HepG2 (cell line): ENCODE results near the gene KCNQ1OT1. TPM values are rescaled to one million over a fixed set of nuclear protein-coding genes. Genes with fewer than 3 reads are reported as not detected.

Experiments used
- ARNT ChIP-seq: fragments of 450-650 bp; IDR thresholded peaks from 2 replicates; pipeline ENCODE4 v1.6.1; 2017
- ATF7 ChIP-seq, 2 experiments: fragments of 450-650 bp in 1 of 2; sonication (generic) in 1 of 2; formaldehyde crosslinking in 1 of 2; IDR thresholded peaks; 2 replicates each; pipeline versions ENCODE4 v1.4.0 to v1.6.1; 2016 to 2020; ENCODE audit warnings: antibody characterized with exemption in 1 of 2, mild to moderate bottlenecking in 1 of 2, missing genetic modification reagents in 1 of 2
- BRCA1 ChIP-seq: sonication (generic); formaldehyde crosslinking; IDR thresholded peaks from 2 replicates; pipeline ENCODE4 v1.4.0; 2020; ENCODE audit warnings: missing genetic modification reagents
- DMAP1 ChIP-seq: IDR thresholded peaks from 2 replicates; pipeline ENCODE4 v1.6.1; 2016
- ERF ChIP-seq: IDR thresholded peaks from 2 replicates; pipeline ENCODE4 v1.6.1; 2018; ENCODE audit warnings: missing biosample characterization, missing genetic modification reagents
- HMG20B ChIP-seq: conservative IDR thresholded peaks from 2 replicates; pipeline ENCODE4 v1.6.1; 2016; ENCODE audit warnings: missing genetic modification reagents, missing compliant biosample characterization
- HNRNPH1 ChIP-seq: fragments of 200-400 bp; formaldehyde crosslinking; optimal IDR thresholded peaks from 2 replicates; pipeline ENCODE3; 2017; ENCODE audit warnings: mild to moderate bottlenecking, low read depth, low read length
- KLF16 ChIP-seq, 2 experiments: sonication (generic) in 1 of 2; formaldehyde crosslinking in 1 of 2; IDR thresholded peaks; 2 replicates each; pipeline versions ENCODE4 v1.6.1 to v1.8.0; 2016 to 2023; ENCODE audit warnings: missing genetic modification reagents in 2 of 2, missing compliant biosample characterization in 1 of 2
- MATR3 ChIP-seq: sonication (generic); formaldehyde crosslinking; IDR thresholded peaks from 2 replicates; pipeline ENCODE4 v1.4.0; 2020; ENCODE audit warnings: missing genetic modification reagents
- MED1 ChIP-seq: sonication (generic); formaldehyde crosslinking; IDR thresholded peaks from 2 replicates; pipeline ENCODE4 v1.4.0; 2020; ENCODE audit warnings: missing genetic modification reagents
- PHF5A ChIP-seq: IDR thresholded peaks from one replicate; pipeline ENCODE4 v1.6.1; 2018; ENCODE audit warnings: low read depth, missing genetic modification reagents; ENCODE audit not compliant: unreplicated experiment
- PRMT3 ChIP-seq: sonication (generic); formaldehyde crosslinking; IDR thresholded peaks from 2 replicates; pipeline ENCODE4 v1.8.1; 2022; ENCODE audit warnings: low read depth, mild to moderate bottlenecking, moderate library complexity, missing genetic modification reagents, borderline replicate concordance
- REL ChIP-seq: sonication (generic); formaldehyde crosslinking; conservative IDR thresholded peaks from 2 replicates; pipeline ENCODE4 v1.8.0; 2022; ENCODE audit warnings: mild to moderate bottlenecking, missing genetic modification reagents, moderate library complexity
- SMAD9 ChIP-seq: sonication (generic); formaldehyde crosslinking; IDR thresholded peaks from 2 replicates; pipeline ENCODE4 v1.5.1; 2020; ENCODE audit warnings: mild to moderate bottlenecking, missing genetic modification reagents
- SMYD3 ChIP-seq: sonication (generic); formaldehyde crosslinking; IDR thresholded peaks from 2 replicates; pipeline ENCODE4 v1.8.1; 2023; ENCODE audit warnings: mild to moderate bottlenecking, missing genetic modification reagents
- ZFP41 ChIP-seq: sonication (generic); formaldehyde crosslinking; IDR thresholded peaks from 2 replicates; pipeline ENCODE4 v1.4.0; 2020; ENCODE audit warnings: mild to moderate bottlenecking, missing genetic modification reagents, borderline replicate concordance
- ZNF224 ChIP-seq: sonication (generic); formaldehyde crosslinking; IDR thresholded peaks from 2 replicates; pipeline ENCODE4 v1.5.0; 2020; ENCODE audit warnings: mild to moderate bottlenecking, missing genetic modification reagents
- ZNF260 ChIP-seq: sonication (generic); formaldehyde crosslinking; IDR thresholded peaks from 2 replicates; pipeline ENCODE4 v1.4.0; 2020; ENCODE audit warnings: missing genetic modification reagents, low read depth, mild to moderate bottlenecking, borderline replicate concordance
- ZNF510 ChIP-seq: sonication (generic); formaldehyde crosslinking; IDR thresholded peaks from 2 replicates; pipeline ENCODE4 v1.4.0; 2020; ENCODE audit warnings: low read depth, mild to moderate bottlenecking, missing genetic modification reagents
- ZNF619 ChIP-seq: sonication (generic); formaldehyde crosslinking; IDR thresholded peaks from 2 replicates; pipeline ENCODE4 v1.4.0; 2020; ENCODE audit warnings: mild to moderate bottlenecking, missing genetic modification reagents
- polyA plus RNA-seq, 8 experiments: library from polyadenylated mRNA; depleted of rRNA in 3 of 8; stranded (reverse) in 7 of 8; unstranded in 1 of 8; fragments of >200 nt; fragmentation: Illumina TruSeq in 4 of 8; extraction: Trizol in 4 of 8; gene quantifications; 2 replicates each; pipeline versions ENCODE4 v1.2.1 to v1.2.3, GENCODE V29; 2011 to 2016; ENCODE audit warnings: low read depth in 4 of 8, missing spikeins in 1 of 8, mixed read lengths in 1 of 8; ENCODE audit not compliant: insufficient read depth in 1 of 8
- total RNA-seq, 5 experiments: library from RNA; depleted of rRNA; stranded (reverse); fragments of >200 nt; fragmentation: Illumina TruSeq; extraction: Trizol; gene quantifications; 2 replicates each; pipeline ENCODE4 v1.2.3, GENCODE V29; 2016; ENCODE audit warnings: low read depth in 1 of 5
- TF ChIP-seq, protein P1 (sequence below): sonication (generic); formaldehyde crosslinking; IDR thresholded peaks from 2 replicates; pipeline ENCODE4; 2020; ENCODE audit warnings: missing genetic modification reagents, mild to moderate bottlenecking, borderline replicate concordance
- TF ChIP-seq, protein P2 (sequence below): IDR thresholded peaks from 2 replicates; pipeline ENCODE4 v1.6.1; 2016; ENCODE audit warnings: mild to moderate bottlenecking
- TF ChIP-seq, protein P3 (sequence below): sonication (generic); formaldehyde crosslinking; IDR thresholded peaks from 2 replicates; pipeline ENCODE4 v1.4.0; 2020; ENCODE audit warnings: missing genetic modification reagents

The KCNQ1OT1 gene
- total and polyA plus RNA-seq, 2 of the 13 experiments (the other 11 are each of a cell fraction or from before 2014, with no cell fraction given), result 1.3 to 18.9 TPM

DNA sequence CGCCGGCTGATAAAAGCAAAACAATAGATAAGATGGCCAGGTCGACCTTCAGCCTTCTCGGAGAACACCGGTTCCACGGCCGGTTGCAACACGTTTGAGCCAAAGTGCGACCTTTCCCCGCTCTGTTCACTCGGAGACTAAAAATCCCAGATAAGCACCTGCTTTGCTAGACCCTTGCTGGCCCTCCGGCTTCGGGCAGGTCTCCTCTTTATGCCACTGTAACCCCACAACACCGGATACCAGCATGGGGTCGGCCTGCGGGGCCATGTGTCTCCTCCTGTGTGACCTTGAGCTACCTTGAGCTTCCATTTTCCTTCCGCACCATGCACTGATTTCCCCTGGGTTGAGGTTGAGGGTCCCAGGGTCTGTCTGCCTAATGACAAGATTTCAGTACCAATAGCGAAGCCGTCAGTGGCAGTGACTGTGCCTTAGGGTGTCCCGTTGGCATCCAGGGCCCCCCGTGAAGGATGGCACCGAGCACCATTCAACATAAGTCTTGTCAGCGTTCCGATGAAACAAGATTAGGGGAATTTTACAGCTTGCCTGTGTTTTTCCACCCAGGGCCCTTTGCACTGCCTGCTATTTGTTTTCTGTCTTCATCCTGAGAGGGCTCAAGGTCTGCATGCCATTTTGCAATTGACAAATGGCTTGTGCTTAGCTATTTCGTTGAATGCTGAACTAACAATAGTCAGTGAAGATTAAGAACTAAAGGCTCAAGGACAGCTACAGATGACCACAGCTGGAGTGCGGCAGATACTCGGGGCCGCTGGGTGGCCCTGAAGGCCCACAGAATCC, 136.4 kb downstream of the KCNQ1OT1 start (continued):
- TF ChIP-seq MATR3 (CRISPR knock-in tag) (no peak), ZNF510 (CRISPR knock-in tag) (no peak), BRCA1 (CRISPR knock-in tag) (0 out of 2 replicates have a peak, but pooled peaks have one; percentile 61), ERF (peak; percentile 66; the same call in 1 of the 2 replicates), ARNT (no peak), DMAP1 (CRISPR knock-in tag) (0 out of 2 replicates have a peak, but pooled peaks have one; percentile 25), MED1 (CRISPR knock-in tag) (peak; percentile 93), KLF16 (CRISPR knock-in tag; IDR thresholded peaks at IDR 0.05) (peak in 1 of 2 experiments; percentile 54; a peak in 1 of 4 replicates), ZNF260 (CRISPR knock-in tag) (no peak), ZFP41 (CRISPR knock-in tag) (no peak), ZNF619 (CRISPR knock-in tag) (peak; percentile 64; the same call in 1 of the 2 replicates), PHF5A (CRISPR knock-in tag) (no peak), SMAD9 (CRISPR knock-in tag) (0 out of 2 replicates have a peak, but pooled peaks have one; percentile 72), REL (CRISPR knock-in tag) (no peak; the same call in 1 of the 2 replicates), PRMT3 (no peak), ZNF224 (no peak), ATF7 (IDR thresholded peaks at IDR 0.05) (no peak), ATF7 (CRISPR knock-in tag; IDR thresholded peaks at IDR 0.05) (no peak), HMG20B (peak; percentile 70; the same call in 1 of the 2 replicates), HNRNPH1 (no peak), SMYD3 (CRISPR knock-in tag) (peak; percentile 27; the same call in 1 of the 2 replicates)
- TF ChIP-seq, protein P1, sequence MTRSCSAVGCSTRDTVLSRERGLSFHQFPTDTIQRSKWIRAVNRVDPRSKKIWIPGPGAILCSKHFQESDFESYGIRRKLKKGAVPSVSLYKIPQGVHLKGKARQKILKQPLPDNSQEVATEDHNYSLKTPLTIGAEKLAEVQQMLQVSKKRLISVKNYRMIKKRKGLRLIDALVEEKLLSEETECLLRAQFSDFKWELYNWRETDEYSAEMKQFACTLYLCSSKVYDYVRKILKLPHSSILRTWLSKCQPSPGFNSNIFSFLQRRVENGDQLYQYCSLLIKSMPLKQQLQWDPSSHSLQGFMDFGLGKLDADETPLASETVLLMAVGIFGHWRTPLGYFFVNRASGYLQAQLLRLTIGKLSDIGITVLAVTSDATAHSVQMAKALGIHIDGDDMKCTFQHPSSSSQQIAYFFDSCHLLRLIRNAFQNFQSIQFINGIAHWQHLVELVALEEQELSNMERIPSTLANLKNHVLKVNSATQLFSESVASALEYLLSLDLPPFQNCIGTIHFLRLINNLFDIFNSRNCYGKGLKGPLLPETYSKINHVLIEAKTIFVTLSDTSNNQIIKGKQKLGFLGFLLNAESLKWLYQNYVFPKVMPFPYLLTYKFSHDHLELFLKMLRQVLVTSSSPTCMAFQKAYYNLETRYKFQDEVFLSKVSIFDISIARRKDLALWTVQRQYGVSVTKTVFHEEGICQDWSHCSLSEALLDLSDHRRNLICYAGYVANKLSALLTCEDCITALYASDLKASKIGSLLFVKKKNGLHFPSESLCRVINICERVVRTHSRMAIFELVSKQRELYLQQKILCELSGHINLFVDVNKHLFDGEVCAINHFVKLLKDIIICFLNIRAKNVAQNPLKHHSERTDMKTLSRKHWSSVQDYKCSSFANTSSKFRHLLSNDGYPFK (CRISPR knock-in tag), result 0 out of 2 replicates have a peak, but pooled peaks have one; percentile 60
- TF ChIP-seq, protein P2, sequence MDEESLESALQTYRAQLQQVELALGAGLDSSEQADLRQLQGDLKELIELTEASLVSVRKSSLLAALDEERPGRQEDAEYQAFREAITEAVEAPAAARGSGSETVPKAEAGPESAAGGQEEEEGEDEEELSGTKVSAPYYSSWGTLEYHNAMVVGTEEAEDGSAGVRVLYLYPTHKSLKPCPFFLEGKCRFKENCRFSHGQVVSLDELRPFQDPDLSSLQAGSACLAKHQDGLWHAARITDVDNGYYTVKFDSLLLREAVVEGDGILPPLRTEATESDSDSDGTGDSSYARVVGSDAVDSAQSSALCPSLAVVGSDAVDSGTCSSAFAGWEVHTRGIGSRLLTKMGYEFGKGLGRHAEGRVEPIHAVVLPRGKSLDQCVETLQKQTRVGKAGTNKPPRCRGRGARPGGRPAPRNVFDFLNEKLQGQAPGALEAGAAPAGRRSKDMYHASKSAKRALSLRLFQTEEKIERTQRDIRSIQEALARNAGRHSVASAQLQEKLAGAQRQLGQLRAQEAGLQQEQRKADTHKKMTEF (CRISPR knock-in tag), result peak; percentile 84
- TF ChIP-seq, protein P3, sequence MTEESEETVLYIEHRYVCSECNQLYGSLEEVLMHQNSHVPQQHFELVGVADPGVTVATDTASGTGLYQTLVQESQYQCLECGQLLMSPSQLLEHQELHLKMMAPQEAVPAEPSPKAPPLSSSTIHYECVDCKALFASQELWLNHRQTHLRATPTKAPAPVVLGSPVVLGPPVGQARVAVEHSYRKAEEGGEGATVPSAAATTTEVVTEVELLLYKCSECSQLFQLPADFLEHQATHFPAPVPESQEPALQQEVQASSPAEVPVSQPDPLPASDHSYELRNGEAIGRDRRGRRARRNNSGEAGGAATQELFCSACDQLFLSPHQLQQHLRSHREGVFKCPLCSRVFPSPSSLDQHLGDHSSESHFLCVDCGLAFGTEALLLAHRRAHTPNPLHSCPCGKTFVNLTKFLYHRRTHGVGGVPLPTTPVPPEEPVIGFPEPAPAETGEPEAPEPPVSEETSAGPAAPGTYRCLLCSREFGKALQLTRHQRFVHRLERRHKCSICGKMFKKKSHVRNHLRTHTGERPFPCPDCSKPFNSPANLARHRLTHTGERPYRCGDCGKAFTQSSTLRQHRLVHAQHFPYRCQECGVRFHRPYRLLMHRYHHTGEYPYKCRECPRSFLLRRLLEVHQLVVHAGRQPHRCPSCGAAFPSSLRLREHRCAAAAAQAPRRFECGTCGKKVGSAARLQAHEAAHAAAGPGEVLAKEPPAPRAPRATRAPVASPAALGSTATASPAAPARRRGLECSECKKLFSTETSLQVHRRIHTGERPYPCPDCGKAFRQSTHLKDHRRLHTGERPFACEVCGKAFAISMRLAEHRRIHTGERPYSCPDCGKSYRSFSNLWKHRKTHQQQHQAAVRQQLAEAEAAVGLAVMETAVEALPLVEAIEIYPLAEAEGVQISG (CRISPR knock-in tag), result peak; percentile 63
